ENCODE measurements around the gene NHLRC4. TPM values are rescaled to one million over a fixed set of nuclear protein-coding genes. Genes with fewer than 3 reads are reported as not detected.

NHLRC4 gene
- total and polyA plus RNA-seq, 2 of the 13 experiments (the other 11 are each of a cell fraction or from before 2014, with no cell fraction given) = 0.40 to 0.59 TPM

DNA sequence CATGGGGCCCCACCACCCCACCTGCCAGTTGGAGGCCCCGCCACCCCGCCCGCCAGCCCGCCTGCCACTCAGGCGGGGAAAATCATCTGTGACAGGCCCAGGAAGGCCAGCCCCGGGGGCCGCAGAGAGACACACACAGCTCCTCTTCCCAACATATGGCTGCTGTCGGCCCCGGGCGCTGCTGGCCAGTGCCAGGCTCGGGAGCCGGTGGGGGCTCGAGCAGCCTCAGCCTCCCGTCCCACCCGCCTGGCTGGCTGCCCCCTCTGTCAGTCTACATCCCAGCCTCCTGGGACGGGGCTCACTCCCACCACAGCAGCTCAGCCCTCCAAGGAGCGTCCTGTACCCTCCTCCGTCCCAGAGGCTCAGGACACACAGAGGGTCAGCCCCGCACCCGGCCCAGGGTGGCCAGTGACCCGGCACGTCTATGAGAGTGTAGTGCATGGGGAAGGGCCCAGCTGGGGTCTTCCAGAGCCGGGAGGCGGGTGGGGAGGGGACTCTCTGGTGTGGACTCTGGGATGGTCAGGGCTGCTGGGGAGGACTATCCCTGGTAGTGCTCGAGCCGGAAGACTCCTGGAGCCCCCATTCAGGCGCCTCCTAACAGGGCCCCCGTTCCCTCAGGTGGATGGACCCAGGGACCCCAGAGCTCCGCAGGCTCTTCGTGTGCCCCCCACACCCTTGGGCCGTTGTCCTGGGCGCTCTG is 10.2 kb upstream of the NHLRC4 start:
- H3K4me3 ChIP-seq (replicated peaks in 1 of 3; ENCODE audit: insufficient read depth in 1 of 3, low read depth in 2 of 3, low read length in 3 of 3) = no peak overlapping the region
- ChIA-PET CTCF (ENCODE audit: low intra/inter-chr PET ratio, low total read pairs) (no interaction called here), POLR2A (interaction anchor here (2.3 kb wide), 1 partner anchor 10 kb away, joined by 10 read pairs; the partner anchor contains the start of gene NHLRC4)
- H3K36me3 ChIP-seq (replicated peaks in 1 of 2; ENCODE audit: control insufficient read depth in 1 of 2, insufficient read depth in 2 of 2, low read length in 2 of 2) = peaks cover 0 to under 1% of the 10 kb centered on the region in 2 experiments; a peak in 1 of 5 replicates
- no TSS peak for BruUV-seq (replicated peaks)
- 75% methylated on average over 19 of the region's 32 CpGs for WGBS (ENCODE audit: low lambda C conversion rate)
- H3K79me2 ChIP-seq (ENCODE audit: insufficient read depth, low read length) = no peaks in the 10 kb centered on the region
- intact Hi-C loops (cut with micrococcal nuclease; ENCODE audit: unreplicated experiment) (no loop called here), in situ Hi-C loops (cut with HindIII; ENCODE audit: extremely low pct_ligation_motif_present, low pct_unique_long_range_greater_than_20kb) (no loop called here)
- ATAC-seq = no peak
- no peak overlapping the region for H3K9ac ChIP-seq (ENCODE audit: insufficient read depth, low read depth, low read length)
- no peak overlapping the region for H3K4me2 ChIP-seq (ENCODE audit: low read depth, low read length)
- DNase-seq (ENCODE audit: low spot score) = no peak
- no peak overlapping the region for H3K27ac ChIP-seq (ENCODE audit: extremely low read length, insufficient read depth, low read length)
- H3K27me3 ChIP-seq (ENCODE audit: control insufficient read depth in 1 of 2, insufficient read depth in 2 of 2, low read length in 2 of 2) = peaks cover 6 to 24% of the 10 kb centered on the region in 2 experiments; a peak in 4 of 5 replicates
- no peak for TF ChIP-seq KDM6A (CRISPR knock-in tag; IDR thresholded peaks at IDR 0.05; ENCODE audit: low read depth)
- no peak for TF ChIP-seq CAMTA2 (CRISPR knock-in tag; IDR thresholded peaks at IDR 0.05; ENCODE audit: borderline replicate concordance)
- TF ChIP-seq NPAS2 (CRISPR knock-in tag; IDR thresholded peaks at IDR 0.05; ENCODE audit: borderline replicate concordance) = no peak
- no peak for TF ChIP-seq ZBTB7B (CRISPR knock-in tag; IDR thresholded peaks at IDR 0.05)
- peak; percentile 66 for TF ChIP-seq ZNF263 (CRISPR knock-in tag; IDR thresholded peaks at IDR 0.05)
- TF ChIP-seq IKZF1 (IDR thresholded peaks at IDR 0.05) = no peak
- no peak for TF ChIP-seq HMGA1 (CRISPR knock-in tag; conservative IDR thresholded peaks at IDR 0.05)
- TF ChIP-seq, protein P1, sequence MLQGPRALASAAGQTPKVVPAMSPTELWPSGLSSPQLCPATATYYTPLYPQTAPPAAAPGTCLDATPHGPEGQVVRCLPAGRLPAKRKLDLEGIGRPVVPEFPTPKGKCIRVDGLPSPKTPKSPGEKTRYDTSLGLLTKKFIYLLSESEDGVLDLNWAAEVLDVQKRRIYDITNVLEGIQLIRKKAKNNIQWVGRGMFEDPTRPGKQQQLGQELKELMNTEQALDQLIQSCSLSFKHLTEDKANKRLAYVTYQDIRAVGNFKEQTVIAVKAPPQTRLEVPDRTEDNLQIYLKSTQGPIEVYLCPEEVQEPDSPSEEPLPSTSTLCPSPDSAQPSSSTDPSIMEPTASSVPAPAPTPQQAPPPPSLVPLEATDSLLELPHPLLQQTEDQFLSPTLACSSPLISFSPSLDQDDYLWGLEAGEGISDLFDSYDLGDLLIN (CRISPR knock-in tag; IDR thresholded peaks at IDR 0.05; ENCODE audit: borderline replicate concordance) = no peak
- FAIRE-seq = no peak
- no peak overlapping the region for H2AFZ ChIP-seq (ENCODE audit: low read length)
- H4K20me1 ChIP-seq (ENCODE audit: insufficient read depth, low read length) = no peaks in the 10 kb centered on the region
- peaks cover 74% of the 10 kb centered on the region for H3K4me1 ChIP-seq (ENCODE audit: insufficient read depth, low read length)
- H3K9me3 ChIP-seq (ENCODE audit: low read length) = no peaks in the 10 kb centered on the region
